ENCODE data around the gene ZNF691.
"Not testable (repeated sequence)": the region's sequence is repeated elsewhere in the genome, so short reads cannot be mapped to it uniquely, and the experiment has no call there.

The ZNF691 gene

DNA sequence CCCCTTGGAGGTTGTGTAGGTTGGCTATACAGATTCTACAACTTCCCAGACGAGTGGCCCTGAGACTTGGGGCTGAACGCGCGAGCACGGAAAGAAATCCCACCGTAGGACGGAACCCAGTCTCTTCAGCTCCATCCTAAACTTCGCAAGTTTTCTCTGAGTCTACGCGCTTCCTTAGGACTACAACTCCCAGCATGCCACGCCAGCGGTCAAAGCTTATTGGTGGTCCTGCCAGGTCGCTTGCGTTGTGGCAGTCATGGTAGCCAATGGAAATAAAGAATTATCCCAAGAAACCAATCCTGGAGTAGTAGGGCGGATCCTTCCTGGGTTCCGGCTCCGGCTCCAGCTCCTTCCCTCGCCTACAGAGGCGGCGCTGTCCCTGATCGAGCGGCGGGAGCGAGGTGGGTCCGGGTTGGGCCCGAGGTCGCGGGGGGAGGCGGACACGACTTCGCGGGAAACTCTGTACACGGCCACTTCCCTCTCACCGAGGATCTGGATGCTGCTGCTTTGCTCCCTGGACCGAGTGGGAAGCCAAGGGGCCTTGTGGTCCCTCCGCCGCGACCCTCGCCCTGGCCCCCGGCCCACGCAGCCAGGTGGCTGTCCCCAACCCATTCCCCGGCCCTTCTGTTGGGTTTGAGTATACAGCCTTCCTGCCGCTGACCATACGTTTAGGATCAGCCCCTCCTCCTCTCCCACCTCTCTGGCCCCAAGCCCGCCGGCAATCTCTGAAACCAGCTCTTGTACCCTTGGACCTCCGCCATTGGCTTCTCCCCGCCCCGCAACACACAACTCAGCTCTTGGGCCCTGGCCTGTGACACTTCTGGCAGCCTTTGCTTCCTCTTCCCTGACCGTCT is at the start of gene ZNF691:
Gene ZNF691, plus strand, starts transcription at position 357 of the 854 bp plus-strand sequence. CDS start 3,046 bp downstream, outside the sequence.
- peak; percentile 92 for DNase-seq

GRCh38 chr1:42797414-42797813 is 49.0 kb upstream of the ZNF691 start:
- DNase-seq = no peak

GRCh38 chr1:42797979-42798378 is 48.4 kb upstream of the ZNF691 start:
- DNase-seq = no peak

- no peak for DNase-seq
Observed at GRCh38 chr1:42801832-42802473, 44.5 kb upstream of the ZNF691 start.

GRCh38 chr1:42806171-42806570 is 40.2 kb upstream of the ZNF691 start:
- DNase-seq = no peak

GRCh38 chr1:42806593-42806992 is 39.8 kb upstream of the ZNF691 start:
- no peak for DNase-seq

DNA sequence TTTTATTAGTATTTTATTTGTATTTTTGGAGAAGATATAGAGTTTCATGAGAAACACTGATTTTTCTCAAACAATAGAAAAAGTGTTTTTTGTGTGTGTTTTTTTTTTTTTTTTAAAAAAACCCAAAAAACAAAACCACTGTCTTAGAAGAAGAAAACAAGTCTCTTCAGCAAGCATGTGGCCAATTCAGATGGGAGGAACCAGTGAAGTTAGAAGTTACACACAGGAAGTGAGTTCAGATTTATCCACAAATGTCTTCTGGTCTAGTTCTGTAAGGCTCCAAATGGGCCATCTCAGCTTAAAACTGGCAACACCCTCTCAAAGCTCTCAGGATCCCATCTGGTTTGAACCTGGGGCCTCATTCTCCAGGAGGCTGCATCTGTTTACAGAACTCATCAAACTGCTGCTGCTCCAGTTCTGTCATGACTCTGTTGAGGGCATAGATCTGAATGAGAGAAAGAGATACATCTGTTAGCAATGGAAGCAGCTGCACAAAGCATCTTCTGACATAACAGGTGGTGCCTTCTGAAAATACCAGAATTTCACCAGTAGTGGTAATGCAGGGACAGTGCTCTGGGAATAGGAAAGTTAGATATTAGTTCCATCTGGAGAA is 39.3 kb upstream of the ZNF691 start:
- DNase-seq = no peak

DNA sequence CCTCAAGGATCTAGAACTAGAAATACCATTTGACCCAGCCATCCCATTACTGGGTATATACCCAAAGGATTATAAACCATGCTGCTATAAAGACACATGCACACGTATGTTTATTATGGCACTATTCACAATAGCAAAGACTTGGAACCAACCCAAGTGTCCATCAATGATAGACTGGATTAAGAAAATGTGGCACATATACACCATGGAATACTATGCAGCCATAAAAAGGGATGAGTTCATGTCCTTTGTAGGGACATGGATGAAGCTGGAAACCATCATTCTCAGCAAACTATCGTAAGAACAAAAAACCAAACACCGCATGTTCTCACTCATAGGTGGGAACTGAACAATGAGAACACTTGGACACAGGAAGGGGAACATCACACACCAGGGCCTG is 31.6 kb upstream of the ZNF691 start:
- not testable (repeated sequence) for DNase-seq

GRCh38 chr1:42815941-42816584 is 30.4 kb upstream of the ZNF691 start:
- DNase-seq = peak; percentile 6

GRCh38 chr1:42816585-42817439 is 29.6 kb upstream of the ZNF691 start, which contains the start of the genes ERMAP and SVBP:
TSS of gene ERMAP (plus strand) at chr1:42817122. CDS start at chr1:42830449, 13,327 bp downstream.
TSS of gene SVBP (minus strand) at chr1:42817397. CDS start at chr1:42816544, 853 bp downstream.
- peak; percentile 95 for DNase-seq

GRCh38 chr1:42817440-42817767 is 29.0 kb upstream of the ZNF691 start:
- DNase-seq = no peak

DNA sequence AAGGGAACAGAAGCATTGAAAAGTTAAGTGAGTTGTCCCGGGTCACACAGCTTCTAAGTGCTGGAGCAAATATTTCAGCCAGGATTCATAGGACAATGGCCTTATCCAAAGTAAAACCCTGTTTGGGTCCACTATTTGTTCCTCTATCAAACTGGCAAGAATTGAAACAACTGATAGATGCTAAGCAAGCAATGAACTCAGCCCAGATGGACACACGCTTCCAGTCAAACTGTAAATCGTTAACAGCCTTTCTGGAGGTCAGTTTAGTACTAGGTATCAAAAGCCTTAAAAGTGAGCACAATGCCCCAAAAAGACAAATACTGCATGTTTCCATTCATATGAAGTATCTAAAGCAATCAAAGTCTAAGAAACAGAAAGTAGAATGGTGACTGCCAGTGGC is 28.4 kb upstream of the ZNF691 start:
- no peak for DNase-seq

DNA sequence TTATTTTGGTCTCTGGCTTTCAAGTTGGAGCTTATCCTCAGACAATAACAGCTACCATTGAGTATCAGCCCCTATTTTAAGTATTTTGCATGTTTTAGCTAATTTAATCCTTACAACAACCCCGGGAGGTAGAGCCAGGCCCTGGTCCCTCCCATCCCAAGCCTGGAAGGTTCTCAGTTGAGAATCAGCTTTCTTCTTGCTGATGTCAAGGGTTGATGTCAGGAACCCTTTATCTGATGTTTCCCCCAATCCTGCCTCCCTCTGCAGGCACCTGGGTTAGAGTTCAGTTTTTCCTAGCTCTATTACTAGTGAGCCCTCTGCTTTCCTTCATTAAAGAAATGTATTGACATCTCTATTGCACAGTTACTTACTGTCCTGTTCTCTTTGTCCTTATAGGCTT is 25.6 kb upstream of the ZNF691 start:
- no peak for DNase-seq

DNA sequence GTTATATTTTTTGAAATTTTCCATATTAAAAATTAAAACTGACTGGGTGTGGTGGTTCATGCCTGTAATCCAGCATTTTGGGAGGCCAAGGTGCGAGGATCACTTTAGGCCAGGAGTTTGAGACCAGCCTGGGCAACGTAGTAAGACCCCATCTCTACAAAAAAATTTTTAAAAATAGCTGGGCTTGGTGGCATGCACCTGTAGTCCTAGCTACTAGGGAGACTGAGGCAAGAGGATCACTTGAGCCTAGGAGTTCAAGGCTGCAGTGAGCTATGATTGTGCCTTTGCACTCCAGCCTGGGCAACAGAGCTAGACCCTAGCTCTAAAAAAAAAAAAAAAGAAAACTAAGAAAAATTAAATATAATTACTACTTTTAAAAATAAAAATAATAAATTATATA is 24.7 kb upstream of the ZNF691 start:
- DNase-seq = no peak

DNA sequence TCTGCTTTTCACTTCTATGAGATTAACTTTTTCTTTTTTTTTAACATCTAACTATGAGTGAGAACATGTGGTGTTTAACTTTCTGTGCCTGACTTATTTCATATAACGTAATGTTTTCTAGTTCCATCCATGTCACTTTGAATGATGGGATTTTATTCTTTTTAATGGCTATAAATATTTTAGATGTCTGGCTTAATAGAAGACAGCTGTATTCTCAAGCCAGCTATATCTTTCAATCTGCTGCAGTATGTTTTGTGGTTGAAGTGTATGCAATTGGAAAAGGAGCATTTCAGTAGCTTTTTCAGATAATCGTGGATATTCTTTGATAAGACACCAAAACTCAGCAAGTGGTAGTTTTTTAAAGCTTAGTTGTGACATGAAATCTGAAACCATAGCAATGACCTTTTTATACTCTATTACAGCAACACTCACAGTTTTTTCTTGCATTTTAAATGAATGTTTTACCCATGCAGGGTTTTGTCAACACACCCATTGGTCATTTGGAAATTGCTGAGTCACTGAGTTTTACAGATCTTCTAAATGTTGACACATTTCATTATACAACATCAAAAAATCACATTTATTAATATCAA is 23.5 kb upstream of the ZNF691 start:
- DNase-seq = no peak

GRCh38 chr1:42824481-42825035 is 21.9 kb upstream of the ZNF691 start:
- DNase-seq = no peak

- DNase-seq = no peak
Observed at GRCh38 chr1:42825036-42825851, 21.2 kb upstream of the ZNF691 start.

GRCh38 chr1:42830631-42831030 is 15.8 kb upstream of the ZNF691 start:
- DNase-seq = no peak

DNA sequence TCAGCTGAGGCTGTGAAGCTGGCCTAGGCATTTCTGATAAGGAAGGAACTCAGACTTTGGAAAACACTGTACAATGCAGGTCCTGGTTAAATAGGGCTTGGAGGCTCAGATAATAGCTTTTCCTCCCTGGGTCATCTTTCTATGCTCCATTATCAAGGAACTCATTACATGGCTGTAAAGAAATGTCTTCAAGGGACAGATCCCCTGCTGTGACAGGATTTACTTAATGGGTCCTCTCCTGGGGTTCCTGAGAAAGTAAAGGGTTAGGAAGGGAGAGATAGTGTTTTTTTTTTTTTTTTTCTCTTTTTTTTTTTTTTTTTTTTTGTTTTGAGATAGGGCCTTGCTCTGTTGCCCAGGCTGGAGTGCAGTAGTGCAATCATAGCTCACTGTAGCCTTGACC is 15.1 kb upstream of the ZNF691 start:
- no peak for DNase-seq

DNA sequence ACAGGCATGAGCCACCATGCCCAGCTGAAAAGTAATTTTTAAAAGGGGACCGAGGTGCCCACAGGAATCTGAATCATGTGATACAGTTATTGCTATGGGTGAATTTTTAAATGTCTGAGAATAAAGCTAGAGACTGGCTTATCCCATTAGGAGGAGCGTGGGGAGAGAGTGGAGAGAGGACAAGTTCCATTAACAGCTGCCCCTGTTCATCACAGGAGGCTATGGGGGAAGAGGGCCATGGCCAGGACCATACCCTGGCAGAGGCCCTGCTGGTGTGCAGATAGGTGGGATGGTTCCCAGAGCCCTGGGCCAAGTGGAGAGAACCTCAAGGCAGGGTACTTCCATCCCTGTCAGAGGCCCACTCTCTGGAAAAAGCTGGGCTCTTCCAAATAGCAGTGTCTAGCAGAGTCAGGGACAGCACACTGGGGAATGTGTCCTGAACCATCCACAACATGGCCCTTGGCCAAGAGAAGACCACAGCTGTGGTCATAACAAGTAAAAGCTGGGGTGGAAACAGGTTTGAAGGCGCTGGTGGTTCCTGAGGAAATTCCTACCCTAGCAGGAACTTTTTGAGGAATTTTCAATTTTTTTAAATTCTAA is 13.7 kb upstream of the ZNF691 start:
- no peak for DNase-seq
